Mononuclear cell (primary cell): ENCODE measurements around the gene FAM161A. TPM values are rescaled to one million over a fixed set of nuclear protein-coding genes. Genes with fewer than 3 reads are reported as not detected.
"Not testable (repeated sequence)": the region's sequence is repeated elsewhere in the genome, so short reads cannot be mapped to it uniquely, and the experiment has no call there.

ENCODE experiments used
- H3K27me3 ChIP-seq: 2 replicates; pipeline ENCODE4 v1.6.0; 2011; ENCODE audit warnings: low read length, control low read depth; ENCODE audit not compliant: insufficient read depth
- H3K4me1 ChIP-seq: 2 replicates; pipeline ENCODE4 v1.5.1; 2011; ENCODE audit warnings: mild to moderate bottlenecking, low read length, control low read depth; ENCODE audit not compliant: insufficient read depth
- H3K4me3 ChIP-seq: 2 replicates; pipeline ENCODE4 v1.5.1; 2011; ENCODE audit warnings: mild to moderate bottlenecking, low read length, moderate library complexity
- H3K9me3 ChIP-seq: 2 replicates; pipeline ENCODE4 v1.5.1; 2011; ENCODE audit warnings: low read depth, mild to moderate bottlenecking, control low read depth, low read length
- total RNA-seq: library from RNA; depleted of rRNA; stranded (reverse); fragments of >200 nt; gene quantifications from one replicate; pipeline ENCODE4 v1.2.3, GENCODE V29; 2012

The FAM161A gene
- total RNA-seq, 1 donor, result 0.52 TPM

- not testable (repeated sequence) for H3K9me3 ChIP-seq, H3K27me3 ChIP-seq, H3K4me3 ChIP-seq, H3K4me1 ChIP-seq
These were observed 43.7 kb downstream of the FAM161A start for GRCh38 chr2:61810203-61810602.

- H3K27me3 ChIP-seq, H3K4me1 ChIP-seq, H3K4me3 ChIP-seq, H3K9me3 ChIP-seq: not testable (repeated sequence)
These were observed 45.2 kb downstream of the FAM161A start for GRCh38 chr2:61808693-61809092.

- Histone ChIP-seq H3K9me3 (no peaks in the 10 kb centered on the region), H3K4me1 (no peaks in the 10 kb centered on the region), H3K27me3 (no peaks in the 10 kb centered on the region), H3K4me3 (no peak overlapping the region)
These were observed 46.7 kb downstream of the FAM161A start for GRCh38 chr2:61807036-61807757.

GRCh38 chr2:61802548-61802947 is 51.3 kb downstream of the FAM161A start:
- Histone ChIP-seq H3K4me3 (no peak overlapping the region), H3K9me3 (no peaks in the 10 kb centered on the region), H3K4me1 (no peaks in the 10 kb centered on the region), H3K27me3 (no peaks in the 10 kb centered on the region)

- Histone ChIP-seq H3K27me3 (no peaks in the 10 kb centered on the region), H3K4me1 (no peaks in the 10 kb centered on the region), H3K9me3 (no peaks in the 10 kb centered on the region), H3K4me3 (no peak overlapping the region)
These were observed 54.8 kb downstream of the FAM161A start for GRCh38 chr2:61799099-61799498.

GRCh38 chr2:61797446-61797845 is 56.4 kb downstream of the FAM161A start:
- not testable (repeated sequence) for H3K9me3 ChIP-seq, H3K4me3 ChIP-seq, H3K27me3 ChIP-seq, H3K4me1 ChIP-seq

- Histone ChIP-seq H3K9me3 (no peaks in the 10 kb centered on the region), H3K27me3 (no peaks in the 10 kb centered on the region), H3K4me3 (no peak overlapping the region), H3K4me1 (peaks cover 4% of the 10 kb centered on the region)
These were observed 58.5 kb downstream of the FAM161A start for GRCh38 chr2:61795408-61795807.

GRCh38 chr2:61793389-61793836 is 60.4 kb downstream of the FAM161A start:
- peaks cover 4% of the 10 kb centered on the region for H3K4me1 ChIP-seq
- no peak overlapping the region for H3K4me3 ChIP-seq
- H3K27me3 ChIP-seq, result no peaks in the 10 kb centered on the region
- no peaks in the 10 kb centered on the region for H3K9me3 ChIP-seq

GRCh38 chr2:61792355-61792890 is 61.4 kb downstream of the FAM161A start:
- peaks cover 4% of the 10 kb centered on the region for H3K4me1 ChIP-seq
- H3K27me3 ChIP-seq, result no peaks in the 10 kb centered on the region
- H3K4me3 ChIP-seq, result no peak overlapping the region
- no peaks in the 10 kb centered on the region for H3K9me3 ChIP-seq

GRCh38 chr2:61789807-61790602 is 63.9 kb downstream of the FAM161A start:
- Histone ChIP-seq H3K9me3 (no peaks in the 10 kb centered on the region), H3K4me3 (no peak overlapping the region), H3K27me3 (no peaks in the 10 kb centered on the region), H3K4me1 (peaks cover 4% of the 10 kb centered on the region)

- H3K27me3 ChIP-seq, result no peaks in the 10 kb centered on the region
- H3K4me3 ChIP-seq, result no peak overlapping the region
- H3K9me3 ChIP-seq, result no peaks in the 10 kb centered on the region
- no peaks in the 10 kb centered on the region for H3K4me1 ChIP-seq
These were observed 65.8 kb downstream of the FAM161A start for GRCh38 chr2:61787941-61788563.

GRCh38 chr2:61786876-61787275 is 67.0 kb downstream of the FAM161A start:
- no peak overlapping the region for H3K4me3 ChIP-seq
- H3K27me3 ChIP-seq, result no peaks in the 10 kb centered on the region
- H3K9me3 ChIP-seq, result no peaks in the 10 kb centered on the region
- no peaks in the 10 kb centered on the region for H3K4me1 ChIP-seq

- Histone ChIP-seq H3K4me3 (no peak overlapping the region), H3K4me1 (no peaks in the 10 kb centered on the region), H3K27me3 (no peaks in the 10 kb centered on the region), H3K9me3 (peaks cover 5% of the 10 kb centered on the region)
These were observed 68.3 kb downstream of the FAM161A start for GRCh38 chr2:61785583-61785982.

- Histone ChIP-seq H3K4me3 (no peak overlapping the region), H3K27me3 (no peaks in the 10 kb centered on the region)
These were observed 69.2 kb downstream of the FAM161A start for GRCh38 chr2:61784643-61785042.

GRCh38 chr2:61775956-61776570 is 77.8 kb downstream of the FAM161A start:
- H3K4me3 ChIP-seq, result no peak overlapping the region
- H3K27me3 ChIP-seq, result no peaks in the 10 kb centered on the region
- peaks cover 8% of the 10 kb centered on the region for H3K4me1 ChIP-seq
- H3K9me3 ChIP-seq, result peaks cover 7% of the 10 kb centered on the region

More at GRCh38 chr2:61784643-61785042, 69.2 kb downstream of the FAM161A start:
- peaks cover 7% of the 10 kb centered on the region for H3K9me3 ChIP-seq
- H3K4me1 ChIP-seq, result no peaks in the 10 kb centered on the region
